NCI-H524 (cell line): Measurements from ENCODE around the gene VSIR.

ENCODE experiments used
- DNase-seq, 2 experiments: peaks; one replicate each; lab custom pipeline; 2025; lab: John Stamatoyannopoulos, UW

VSIR gene

GRCh38 chr10:71713135-71714030 lies 59.9 kb downstream of the VSIR start:
- DNase-seq: no peak

- DNase-seq: no peak
Observed at GRCh38 chr10:71712572-71713134, 60.7 kb downstream of the VSIR start.

DNA sequence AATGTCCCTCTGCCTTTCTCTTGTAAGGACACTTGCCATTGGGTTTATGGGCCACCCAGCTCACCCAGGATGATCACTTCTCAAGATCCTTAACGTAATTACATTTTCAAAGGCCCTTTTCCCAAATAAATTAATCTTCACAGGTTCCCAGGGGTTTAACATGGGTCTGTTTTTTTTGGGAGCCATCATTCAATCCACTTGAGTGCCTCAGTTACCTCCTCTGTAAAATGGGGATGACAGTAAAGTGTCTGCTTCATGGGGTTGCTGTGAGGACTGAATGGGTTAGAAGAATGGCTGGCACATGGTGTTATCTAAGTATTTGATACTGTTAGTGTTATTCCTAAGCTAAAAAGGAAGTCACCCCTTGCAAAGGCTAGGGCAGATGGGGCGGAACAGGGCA lies 61.1 kb downstream of the VSIR start:
- no peak for DNase-seq

DNA sequence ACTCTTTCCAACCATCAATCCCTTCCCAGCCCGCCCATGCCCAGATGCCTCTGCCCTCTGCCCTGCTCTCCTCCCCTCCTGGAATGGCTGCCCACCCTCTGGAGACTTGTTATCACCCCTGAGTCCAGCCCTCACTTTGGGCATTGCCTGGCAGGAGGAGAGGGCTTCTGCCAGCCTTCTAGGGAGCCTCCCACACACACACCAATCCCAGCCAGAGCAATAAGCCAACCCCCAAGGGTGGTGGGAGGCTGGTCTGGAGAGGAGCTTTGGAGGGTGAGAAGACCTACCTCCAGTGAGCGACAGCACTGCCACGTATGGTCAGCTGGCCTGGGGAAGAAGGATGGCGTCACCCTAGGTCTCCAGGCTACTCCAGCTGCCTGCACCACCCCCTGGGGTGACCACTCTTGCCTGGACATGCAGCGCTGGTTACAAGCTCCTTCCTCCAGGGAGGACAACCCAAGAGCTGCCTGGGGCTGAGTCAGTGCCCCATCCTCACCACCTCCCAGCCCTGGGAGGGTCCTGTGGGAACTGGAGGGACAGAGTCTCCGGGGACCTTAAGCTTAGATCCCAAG lies 62.2 kb downstream of the VSIR start:
- no peak for DNase-seq

GRCh38 chr10:71710519-71710918 lies 62.8 kb downstream of the VSIR start:
- no peak for DNase-seq

DNA sequence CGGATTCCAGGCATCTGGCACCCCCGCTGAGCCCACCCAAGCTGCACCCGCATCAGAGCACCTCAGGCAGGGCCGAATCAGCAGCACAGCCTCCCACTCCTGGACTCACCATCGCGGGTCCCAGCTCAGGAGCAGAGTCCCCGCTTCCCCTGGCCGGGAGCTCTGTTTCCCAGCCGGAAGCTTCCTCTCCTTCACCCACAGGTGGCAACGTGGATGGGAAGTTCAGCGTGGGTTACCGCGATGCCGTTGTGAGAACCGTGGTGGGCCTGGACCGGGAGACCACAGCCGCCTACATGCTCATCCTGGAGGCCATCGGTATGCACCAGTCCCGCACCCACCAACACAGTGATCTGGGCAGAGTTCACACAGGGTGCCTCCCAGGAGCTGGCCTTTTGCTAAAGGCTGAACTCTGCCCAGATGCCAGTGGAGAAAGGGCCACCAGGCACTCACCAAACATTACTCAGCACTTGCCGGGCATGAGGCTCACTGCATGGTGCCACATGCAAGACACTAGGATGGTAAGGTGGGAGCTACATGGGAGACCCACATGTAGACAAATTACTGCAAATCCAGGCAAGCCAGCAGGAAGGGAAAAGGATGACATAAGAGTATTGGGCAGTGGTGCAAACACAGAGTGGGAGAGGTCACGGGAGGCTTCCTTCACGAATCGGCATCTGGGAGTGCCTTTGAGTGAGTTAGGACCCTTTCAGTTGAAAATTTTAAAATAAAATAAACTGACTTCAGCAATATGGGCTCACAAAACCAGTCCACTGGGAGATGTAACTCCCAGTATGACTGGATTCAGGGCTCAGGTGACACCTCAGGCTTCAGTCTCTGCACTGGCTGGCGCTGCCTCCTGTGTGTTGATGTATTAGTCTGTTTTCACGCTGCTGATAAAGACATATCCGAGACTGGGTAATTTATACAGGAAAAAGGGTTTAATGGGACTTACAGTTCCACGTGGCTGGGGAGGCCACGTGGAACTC lies 64.1 kb downstream of the VSIR start:
- DNase-seq: no peak

- DNase-seq: peak in 1 of 2 experiments; percentile 23
Observed at GRCh38 chr10:71708301-71708703, 65.0 kb downstream of the VSIR start.

DNA sequence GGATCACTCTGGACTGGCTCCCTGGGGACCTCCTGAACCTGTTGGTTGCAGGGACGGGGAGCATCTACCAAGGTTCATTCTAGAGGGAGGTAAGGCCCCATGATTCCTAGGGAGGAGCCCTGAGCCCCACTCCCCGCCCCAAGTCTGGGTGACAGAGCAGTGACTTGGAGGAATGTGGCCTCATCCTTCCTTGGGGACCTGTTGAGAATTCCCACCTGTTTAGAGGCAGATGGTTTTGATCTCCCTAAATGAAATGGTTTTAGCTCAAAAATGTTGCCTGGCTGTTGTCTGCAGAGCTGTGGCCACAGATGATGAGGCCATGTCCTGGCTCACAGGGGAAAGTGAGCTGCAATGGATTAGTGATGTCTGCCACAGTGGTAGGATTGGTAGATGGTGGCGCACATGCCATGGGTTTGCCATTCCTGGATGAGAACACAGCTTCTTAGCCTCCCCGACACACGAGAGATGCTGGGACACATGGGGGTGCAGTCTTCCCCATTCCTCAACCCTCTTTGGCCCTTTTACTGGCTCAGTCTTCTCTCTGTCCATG lies 66.0 kb downstream of the VSIR start:
- no peak for DNase-seq

DNA sequence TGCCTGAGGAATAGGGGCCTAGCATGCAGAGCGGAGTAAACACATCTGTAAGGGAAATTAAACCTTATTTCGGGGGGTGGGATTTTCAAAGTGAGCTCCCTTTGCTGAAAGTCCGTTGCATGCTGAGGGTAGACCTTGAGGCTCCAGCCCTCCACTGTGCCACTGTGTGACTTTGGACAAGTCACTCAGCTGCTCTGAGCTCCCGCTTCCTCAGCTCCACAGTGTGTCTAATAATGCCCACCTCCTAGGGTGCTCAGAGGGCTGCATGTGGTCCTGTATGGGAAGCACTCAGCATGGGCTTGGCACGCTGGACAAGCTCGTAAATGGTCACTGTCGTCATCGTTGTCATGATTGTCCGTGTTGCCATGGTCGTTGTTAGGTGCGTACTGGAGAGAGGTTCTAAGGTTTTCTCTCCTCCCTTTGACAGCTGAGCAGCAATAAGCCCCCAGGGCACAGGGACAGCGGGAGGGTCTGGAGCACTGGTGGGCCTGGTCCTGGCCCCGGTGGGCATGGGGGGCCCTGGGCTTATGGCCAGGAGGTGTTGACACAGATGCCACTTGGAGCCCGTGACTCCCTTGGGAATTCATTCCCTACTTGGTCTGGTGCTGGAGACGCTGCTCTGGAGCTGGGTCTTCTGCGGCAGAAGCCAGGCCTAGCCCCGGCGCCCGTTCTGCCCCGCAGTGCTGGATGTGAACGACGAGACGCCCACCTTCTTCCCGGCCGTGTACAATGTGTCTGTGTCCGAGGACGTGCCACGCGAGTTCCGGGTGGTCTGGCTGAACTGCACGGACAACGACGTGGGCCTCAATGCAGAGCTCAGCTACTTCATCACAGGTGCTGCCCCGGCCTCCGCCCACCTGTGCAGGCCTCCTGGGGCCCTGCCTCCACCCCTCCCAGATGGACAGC lies 66.9 kb downstream of the VSIR start:
- DNase-seq: no peak

GRCh38 chr10:71705582-71705981 lies 67.7 kb downstream of the VSIR start:
- no peak for DNase-seq

- DNase-seq: no peak
Observed at GRCh38 chr10:71704816-71705215, 68.5 kb downstream of the VSIR start.

GRCh38 chr10:71703577-71703976 lies 69.7 kb downstream of the VSIR start:
- DNase-seq: no peak

GRCh38 chr10:71701496-71702132 lies 71.7 kb downstream of the VSIR start:
- DNase-seq: no peak

DNA sequence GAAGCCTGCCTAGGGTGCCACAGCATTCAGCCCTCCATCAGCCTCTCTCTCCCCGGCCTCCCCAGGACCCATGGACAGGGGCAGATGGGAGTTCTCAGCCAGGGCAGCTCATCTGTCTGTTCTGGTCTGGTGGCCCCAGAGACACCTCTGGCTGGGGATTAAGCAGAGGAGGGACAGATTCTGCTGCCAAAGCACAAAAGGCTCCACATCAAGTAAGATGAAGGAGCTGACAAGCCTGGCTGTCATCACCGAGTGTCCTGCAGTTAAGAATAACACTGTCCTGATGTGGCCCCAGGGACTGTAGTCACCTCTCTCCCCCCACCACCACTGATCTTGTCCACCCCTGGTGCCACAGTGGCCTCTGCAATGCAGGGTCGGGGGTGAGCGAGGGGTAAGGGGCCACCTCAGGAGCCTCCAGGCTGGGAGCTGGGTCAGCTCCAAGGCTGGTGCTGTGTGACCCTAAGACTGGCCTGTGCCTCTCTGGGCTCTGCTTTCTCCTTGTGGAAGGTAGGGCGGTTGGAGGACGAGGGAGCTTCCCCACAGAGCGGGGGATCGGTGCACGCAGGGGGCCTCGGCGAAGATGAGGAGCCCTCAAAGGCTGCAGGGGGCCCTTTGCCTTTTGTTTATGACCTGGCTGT lies 72.5 kb downstream of the VSIR start:
- DNase-seq: peak in 1 of 2 experiments; percentile 38

DNA sequence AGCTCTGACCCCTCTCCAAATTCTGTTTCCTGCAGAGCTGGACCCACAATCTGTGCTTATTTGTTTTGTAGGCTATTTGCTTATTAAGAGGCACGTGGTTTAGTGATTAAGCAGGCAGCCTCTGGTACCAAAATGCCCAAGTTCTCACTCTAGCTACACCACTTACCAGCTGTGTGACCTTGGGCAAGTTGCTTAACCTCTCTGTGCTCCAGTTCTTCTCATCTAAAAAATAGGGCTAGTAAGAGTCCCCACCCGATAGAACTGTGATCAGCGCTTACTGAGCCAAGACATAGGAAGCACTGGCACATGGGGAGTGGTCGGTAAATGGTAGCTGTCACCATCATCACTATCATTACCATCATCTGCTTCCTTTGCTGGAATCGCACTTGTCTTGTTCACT lies 74.6 kb downstream of the VSIR start:
- DNase-seq: no peak

DNA sequence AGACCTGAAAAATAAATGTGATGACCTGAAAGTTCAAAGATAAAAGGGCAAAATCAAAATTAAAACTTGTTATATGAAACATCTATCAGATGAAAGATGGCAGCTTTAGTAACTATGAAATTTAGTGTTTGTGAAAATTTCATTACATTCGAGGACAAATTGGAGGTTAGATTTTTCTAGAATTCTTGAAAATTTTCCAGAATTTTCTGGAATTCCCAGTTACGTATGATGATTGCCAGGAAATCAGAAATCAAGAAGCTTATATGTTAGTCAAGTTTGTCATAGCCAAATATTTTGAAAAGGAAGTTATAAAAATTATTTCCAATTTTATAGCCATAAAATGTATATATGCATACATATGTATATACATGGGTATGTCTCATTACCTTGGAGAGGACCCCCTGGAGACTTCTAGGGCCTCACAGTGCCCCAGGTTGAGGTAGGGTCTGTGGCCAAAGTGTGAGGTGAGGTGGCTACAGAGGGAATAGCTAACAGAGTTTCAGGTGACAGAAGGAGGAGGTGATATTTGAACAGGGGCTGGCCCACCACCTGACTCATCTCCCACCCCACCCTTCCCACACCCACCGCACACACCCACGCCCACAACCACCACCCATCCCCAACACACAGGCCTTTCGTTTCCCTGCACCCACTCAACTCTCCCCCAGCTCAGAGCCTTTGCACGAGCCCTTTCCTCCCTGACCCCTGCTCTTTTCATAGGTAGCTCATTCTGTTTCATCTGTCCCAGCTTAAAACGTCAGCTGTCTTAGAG lies 75.2 kb downstream of the VSIR start:
- DNase-seq: no peak
